ENCODE data around the gene CFAP107.

Gene CFAP107

DNA sequence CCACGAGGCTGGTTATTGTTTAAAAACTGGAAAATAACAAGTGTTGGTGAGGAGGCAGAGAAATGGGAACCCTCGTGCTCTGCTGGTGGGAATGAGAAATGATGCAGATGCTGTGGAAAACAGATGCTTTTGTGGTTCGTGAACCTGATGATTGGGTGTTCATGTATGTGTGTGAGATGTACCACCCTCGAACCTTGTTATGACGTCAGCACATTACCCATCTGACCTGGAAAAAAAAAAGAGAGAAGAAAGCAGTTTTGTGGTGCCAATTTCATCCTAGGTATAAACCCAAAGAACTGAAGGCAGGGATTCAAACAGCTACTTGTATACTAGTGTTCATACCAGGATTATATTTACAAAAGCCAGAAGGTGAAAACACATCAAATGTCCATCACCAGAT lies 6.4 kb upstream of the CFAP107 start:
- H3K27me3 ChIP-seq (ENCODE audit: control insufficient read depth, insufficient read depth, low read length), result no peaks in the 10 kb centered on the region
- WGBS (ENCODE audit: insufficient coverage, insufficient read length), result no CpG with 5 or more reads among the region's 5 CpGs
- H3K36me3 ChIP-seq (ENCODE audit: control insufficient read depth, insufficient read depth, low read length), result no peaks in the 10 kb centered on the region
- no peak overlapping the region for H3K27ac ChIP-seq (ENCODE audit: low read length)
- H3K9me3 ChIP-seq (ENCODE audit: control insufficient read depth, insufficient read depth, low read length), result no peaks in the 10 kb centered on the region
- H3K4me3 ChIP-seq (ENCODE audit: low read length), result no peak overlapping the region
- DNase-seq (ENCODE audit: low read depth, low spot score), result no peak
- H3K4me1 ChIP-seq (ENCODE audit: control insufficient read depth, insufficient read depth, low read length), result no peaks in the 10 kb centered on the region

DNA sequence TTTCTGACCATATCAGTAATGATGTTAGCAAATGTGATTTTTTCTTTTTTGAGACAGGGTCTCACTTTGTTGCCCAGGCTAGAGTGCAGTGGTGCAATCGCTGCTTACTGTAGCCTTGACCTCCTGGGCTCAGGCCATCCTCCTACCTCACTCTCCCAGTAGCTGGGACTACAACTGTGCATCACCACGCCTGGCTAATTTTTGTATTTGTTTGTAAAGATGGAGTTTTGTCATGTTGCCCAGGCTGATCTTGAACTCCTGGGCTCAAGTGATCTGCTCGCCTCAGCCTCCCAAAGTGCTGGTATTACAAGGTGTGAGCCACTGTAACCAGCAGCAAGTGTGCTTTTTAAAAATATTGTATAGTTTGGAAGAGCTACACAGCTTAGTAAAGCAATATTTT lies 4.1 kb upstream of the CFAP107 start:
- no peaks in the 10 kb centered on the region for H3K27me3 ChIP-seq (ENCODE audit: control insufficient read depth, insufficient read depth, low read length)
- no peak overlapping the region for H3K4me3 ChIP-seq (ENCODE audit: low read length)
- H3K9me3 ChIP-seq (ENCODE audit: control insufficient read depth, insufficient read depth, low read length), result no peaks in the 10 kb centered on the region
- H3K36me3 ChIP-seq (ENCODE audit: control insufficient read depth, insufficient read depth, low read length), result no peaks in the 10 kb centered on the region
- WGBS (ENCODE audit: insufficient coverage, insufficient read length), result no CpG with 5 or more reads among the region's 3 CpGs
- no peak overlapping the region for H3K27ac ChIP-seq (ENCODE audit: low read length)
- no peaks in the 10 kb centered on the region for H3K4me1 ChIP-seq (ENCODE audit: control insufficient read depth, insufficient read depth, low read length)
- no peak for DNase-seq (ENCODE audit: low read depth, low spot score)

DNA sequence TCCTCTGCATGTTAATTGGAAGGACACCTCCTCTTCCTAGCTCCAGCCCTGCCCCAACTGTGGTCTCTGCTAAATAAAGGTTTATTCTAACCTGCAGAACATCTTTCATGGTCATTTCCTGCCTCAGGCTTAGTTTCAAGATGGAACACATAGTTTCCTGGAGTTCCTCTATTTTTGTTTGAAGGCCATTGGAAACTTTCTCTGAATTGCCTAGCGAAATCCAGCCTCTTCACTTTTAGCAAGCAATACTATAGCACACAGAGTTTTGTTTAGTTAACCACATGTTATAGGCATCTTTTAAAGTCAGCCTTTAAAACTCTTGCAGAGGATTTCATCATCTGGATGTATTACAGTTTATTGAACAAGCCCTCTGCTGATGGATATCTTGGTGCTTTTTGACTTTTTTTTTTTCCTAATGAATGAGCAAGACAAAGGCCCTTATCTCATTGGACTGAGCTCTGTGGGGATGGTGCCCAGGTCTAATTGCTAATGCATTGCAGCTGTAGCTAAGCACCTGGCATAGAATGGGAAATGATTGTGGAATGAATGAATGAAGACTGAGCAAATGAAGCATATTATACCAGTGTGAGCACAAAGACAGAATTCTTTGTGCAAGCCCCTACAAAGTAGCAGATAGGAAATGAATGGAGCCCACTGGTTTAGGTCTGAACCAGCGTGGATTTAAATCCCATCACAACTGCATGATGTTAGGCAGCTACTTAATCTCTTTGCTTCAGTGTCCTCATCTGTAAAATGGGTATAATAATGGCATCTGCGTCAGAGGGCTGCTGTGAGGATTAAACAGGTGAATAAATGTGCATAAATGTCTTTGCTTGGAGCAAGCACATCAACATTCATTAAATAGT lies 641 bp upstream of the CFAP107 start:
- Histone ChIP-seq H3K4me1 (ENCODE audit: control insufficient read depth, insufficient read depth, low read length) (no peaks in the 10 kb centered on the region), H3K36me3 (ENCODE audit: control insufficient read depth, insufficient read depth, low read length) (no peaks in the 10 kb centered on the region), H3K9me3 (ENCODE audit: control insufficient read depth, insufficient read depth, low read length) (no peaks in the 10 kb centered on the region), H3K27ac (ENCODE audit: low read length) (no peak overlapping the region), H3K4me3 (ENCODE audit: low read length) (no peak overlapping the region), H3K27me3 (ENCODE audit: control insufficient read depth, insufficient read depth, low read length) (no peaks in the 10 kb centered on the region)
- WGBS (ENCODE audit: insufficient coverage, insufficient read length), result no CpG with 5 or more reads among the region's 3 CpGs
- DNase-seq (ENCODE audit: low read depth, low spot score), result no peak

DNA sequence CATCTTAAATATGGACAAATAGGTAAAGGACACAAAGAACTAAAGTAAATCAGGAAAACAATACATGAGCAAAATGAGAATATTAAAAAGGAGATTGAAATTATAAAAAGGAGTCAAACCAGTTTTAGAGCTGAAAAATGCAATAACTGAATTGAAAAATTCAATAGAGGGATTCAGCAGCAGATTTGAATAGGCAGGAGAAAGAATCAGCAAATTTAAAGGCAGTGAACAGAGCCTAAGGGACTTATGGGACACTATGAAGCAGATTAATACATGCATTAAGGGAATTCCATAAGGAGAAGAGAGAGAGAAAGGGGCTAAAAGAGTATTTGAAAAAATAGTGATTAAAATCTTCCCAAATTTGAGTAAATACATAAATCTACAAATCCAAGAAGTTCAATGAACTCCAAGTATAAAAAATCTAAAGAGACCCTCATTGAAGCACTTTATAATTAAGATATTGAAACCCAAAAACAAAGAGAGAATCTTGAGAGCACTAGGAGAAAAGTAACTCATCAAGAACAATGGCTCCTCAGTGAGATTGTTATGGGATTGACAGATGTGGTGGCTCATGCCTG lies 2.9 kb downstream of the CFAP107 start:
- Histone ChIP-seq H3K27me3 (ENCODE audit: control insufficient read depth, insufficient read depth, low read length) (no peaks in the 10 kb centered on the region), H3K9me3 (ENCODE audit: control insufficient read depth, insufficient read depth, low read length) (no peaks in the 10 kb centered on the region), H3K4me1 (ENCODE audit: control insufficient read depth, insufficient read depth, low read length) (no peaks in the 10 kb centered on the region), H3K36me3 (ENCODE audit: control insufficient read depth, insufficient read depth, low read length) (no peaks in the 10 kb centered on the region), H3K27ac (ENCODE audit: low read length) (no peak overlapping the region), H3K4me3 (ENCODE audit: low read length) (no peak overlapping the region)
- DNase-seq (ENCODE audit: low read depth, low spot score), result no peak

DNA sequence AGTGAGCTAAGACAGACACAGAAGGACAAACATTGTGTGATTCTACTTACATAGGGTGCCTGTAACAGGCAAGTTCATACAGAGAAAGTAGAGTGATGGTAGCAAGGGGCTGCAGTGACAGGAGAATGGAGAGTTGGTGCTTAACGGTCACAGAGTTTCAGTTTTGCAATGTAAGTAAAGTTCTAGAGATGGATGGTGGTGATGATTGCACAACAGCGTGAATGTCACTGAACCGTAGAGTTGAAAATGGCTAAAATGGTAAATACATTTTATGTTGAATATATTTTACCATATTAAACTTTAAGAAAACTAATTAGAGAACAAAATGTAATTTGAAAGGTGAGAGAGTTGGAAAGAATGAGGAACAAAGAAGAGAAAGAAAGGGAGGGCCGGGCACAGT lies 8.7 kb downstream of the CFAP107 start:
- Histone ChIP-seq H3K27me3 (ENCODE audit: control insufficient read depth, insufficient read depth, low read length) (no peaks in the 10 kb centered on the region), H3K36me3 (ENCODE audit: control insufficient read depth, insufficient read depth, low read length) (no peaks in the 10 kb centered on the region), H3K4me3 (ENCODE audit: low read length) (no peak overlapping the region), H3K9me3 (ENCODE audit: control insufficient read depth, insufficient read depth, low read length) (no peaks in the 10 kb centered on the region), H3K27ac (ENCODE audit: low read length) (no peak overlapping the region), H3K4me1 (ENCODE audit: control insufficient read depth, insufficient read depth, low read length) (no peaks in the 10 kb centered on the region)
- no peak for DNase-seq (ENCODE audit: low read depth, low spot score)
- WGBS (ENCODE audit: insufficient coverage, insufficient read length), result no CpG with 5 or more reads among the region's 4 CpGs

DNA sequence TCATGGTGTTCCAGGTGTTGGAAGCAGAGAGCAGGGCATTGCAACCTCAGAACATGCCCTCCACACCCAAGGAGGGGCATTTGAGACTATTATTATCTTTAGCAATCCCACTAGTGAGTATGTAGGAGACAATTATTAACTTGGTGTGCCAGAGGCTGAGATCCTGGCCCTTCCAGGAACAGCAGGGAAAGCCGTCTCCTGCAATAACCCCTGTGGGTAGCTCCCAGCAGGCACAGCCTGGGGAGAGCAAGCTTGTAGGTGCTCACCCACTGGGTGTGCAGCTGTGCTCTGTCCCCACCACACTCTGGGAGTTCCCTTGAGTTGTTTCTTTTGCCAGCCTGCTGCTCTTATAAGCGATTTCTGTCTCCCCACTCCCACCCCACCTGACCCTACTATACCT lies 10.3 kb downstream of the CFAP107 start:
- H3K27ac ChIP-seq (ENCODE audit: low read length), result no peak overlapping the region
- no peak overlapping the region for H3K4me3 ChIP-seq (ENCODE audit: low read length)
- DNase-seq (ENCODE audit: low read depth, low spot score), result no peak
- no peaks in the 10 kb centered on the region for H3K9me3 ChIP-seq (ENCODE audit: control insufficient read depth, insufficient read depth, low read length)
- H3K36me3 ChIP-seq (ENCODE audit: control insufficient read depth, insufficient read depth, low read length), result no peaks in the 10 kb centered on the region
- no peaks in the 10 kb centered on the region for H3K4me1 ChIP-seq (ENCODE audit: control insufficient read depth, insufficient read depth, low read length)
- no peaks in the 10 kb centered on the region for H3K27me3 ChIP-seq (ENCODE audit: control insufficient read depth, insufficient read depth, low read length)
- no CpG with 5 or more reads among the region's 2 CpGs for WGBS (ENCODE audit: insufficient coverage, insufficient read length)

DNA sequence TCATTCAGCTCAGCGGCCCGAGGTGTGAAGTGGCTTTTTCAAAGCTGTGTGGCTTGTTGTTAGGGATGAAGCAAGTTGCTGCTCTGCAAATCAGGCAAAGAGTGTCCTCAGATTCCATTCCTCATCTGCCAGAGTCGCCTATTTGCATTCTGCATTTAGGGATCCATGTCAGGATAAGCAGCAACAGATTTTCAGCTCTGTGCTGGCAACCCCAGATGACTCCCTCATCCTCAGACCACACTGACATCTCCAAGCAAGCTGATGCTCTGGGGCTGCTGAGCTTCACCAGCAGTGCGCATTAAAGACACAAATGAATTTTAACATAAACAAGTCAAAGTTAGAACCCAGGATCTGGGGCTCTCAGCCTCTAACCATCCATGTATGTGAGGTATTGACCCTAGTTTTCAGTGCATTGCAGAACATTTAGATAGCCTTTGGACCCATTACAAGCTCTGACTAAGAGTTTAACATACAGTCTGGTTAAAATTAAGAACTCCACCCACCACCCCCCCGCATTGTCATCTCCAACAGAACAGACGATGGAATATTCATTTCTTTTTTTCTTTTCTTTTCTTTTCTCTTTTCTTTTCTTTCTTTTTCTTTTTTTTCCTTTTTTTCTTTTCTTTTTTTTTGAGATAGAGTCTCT lies 10.9 kb downstream of the CFAP107 start:
- WGBS (ENCODE audit: insufficient coverage, insufficient read length), result no CpG with 5 or more reads among the region's 6 CpGs
- Histone ChIP-seq H3K27me3 (ENCODE audit: control insufficient read depth, insufficient read depth, low read length) (no peaks in the 10 kb centered on the region), H3K36me3 (ENCODE audit: control insufficient read depth, insufficient read depth, low read length) (no peaks in the 10 kb centered on the region), H3K4me3 (ENCODE audit: low read length) (no peak overlapping the region), H3K27ac (ENCODE audit: low read length) (no peak overlapping the region), H3K4me1 (ENCODE audit: control insufficient read depth, insufficient read depth, low read length) (no peaks in the 10 kb centered on the region), H3K9me3 (ENCODE audit: control insufficient read depth, insufficient read depth, low read length) (no peaks in the 10 kb centered on the region)
- DNase-seq (ENCODE audit: low read depth, low spot score), result no peak

DNA sequence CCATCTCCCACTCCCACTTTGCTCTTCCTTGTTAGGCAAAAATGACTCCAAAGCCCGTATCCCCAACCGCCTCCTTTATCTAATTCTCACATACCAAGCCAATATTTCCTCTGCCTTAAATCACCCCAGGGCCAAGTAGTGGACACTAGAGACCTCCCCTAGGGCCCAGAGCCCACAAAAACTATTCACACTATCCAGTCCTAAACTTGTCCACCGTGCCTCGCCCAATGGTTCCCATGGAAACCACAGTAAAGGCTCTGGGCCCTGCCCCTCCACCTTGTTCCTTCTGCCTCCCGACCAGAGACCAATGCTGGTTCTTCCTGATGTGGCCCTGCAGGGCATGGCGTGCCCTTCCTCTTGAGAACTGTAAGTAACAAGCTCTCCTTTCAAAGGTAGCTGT lies 11.8 kb downstream of the CFAP107 start:
- Histone ChIP-seq H3K9me3 (ENCODE audit: control insufficient read depth, insufficient read depth, low read length) (no peaks in the 10 kb centered on the region), H3K27me3 (ENCODE audit: control insufficient read depth, insufficient read depth, low read length) (no peaks in the 10 kb centered on the region), H3K36me3 (ENCODE audit: control insufficient read depth, insufficient read depth, low read length) (no peaks in the 10 kb centered on the region), H3K27ac (ENCODE audit: low read length) (no peak overlapping the region), H3K4me3 (ENCODE audit: low read length) (no peak overlapping the region), H3K4me1 (ENCODE audit: control insufficient read depth, insufficient read depth, low read length) (no peaks in the 10 kb centered on the region)
- no peak for DNase-seq (ENCODE audit: low read depth, low spot score)
- no CpG with 5 or more reads among the region's 6 CpGs for WGBS (ENCODE audit: insufficient coverage, insufficient read length)

DNA sequence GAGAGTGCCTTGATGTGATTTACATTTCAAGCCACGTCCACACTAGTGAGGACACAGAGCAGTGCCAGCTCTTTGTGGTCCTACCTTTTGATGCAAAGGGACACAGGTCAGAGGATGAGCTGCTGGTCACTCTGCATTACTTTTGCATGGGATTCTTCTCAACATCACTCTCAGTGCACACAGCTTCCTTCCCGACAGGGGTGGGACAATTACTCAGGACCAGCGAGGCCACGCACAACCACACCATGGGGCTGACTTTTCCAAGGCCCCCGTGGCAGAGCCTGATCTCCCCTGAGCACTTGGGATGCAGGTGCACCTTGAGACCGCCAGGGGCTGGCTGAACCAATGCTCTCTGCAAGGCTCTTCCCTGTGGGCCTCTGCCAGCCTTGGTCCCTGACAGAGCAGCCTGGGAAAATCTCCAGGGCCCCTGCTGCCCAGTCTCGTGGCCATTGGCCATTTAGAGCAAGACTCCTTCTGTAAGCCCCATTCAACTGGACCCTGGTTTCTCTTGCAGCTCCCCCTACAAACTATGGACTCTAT lies 14.3 kb downstream of the CFAP107 start:
- H3K4me1 ChIP-seq (ENCODE audit: control insufficient read depth, insufficient read depth, low read length), result no peaks in the 10 kb centered on the region
- peak; percentile 20 for DNase-seq (ENCODE audit: low read depth, low spot score)
- no CpG with 5 or more reads among the region's 7 CpGs for WGBS (ENCODE audit: insufficient coverage, insufficient read length)
- H3K36me3 ChIP-seq (ENCODE audit: control insufficient read depth, insufficient read depth, low read length), result no peaks in the 10 kb centered on the region
- no peaks in the 10 kb centered on the region for H3K9me3 ChIP-seq (ENCODE audit: control insufficient read depth, insufficient read depth, low read length)
- no peak overlapping the region for H3K4me3 ChIP-seq (ENCODE audit: low read length)
- H3K27me3 ChIP-seq (ENCODE audit: control insufficient read depth, insufficient read depth, low read length), result no peaks in the 10 kb centered on the region
- no peak overlapping the region for H3K27ac ChIP-seq (ENCODE audit: low read length)

DNA sequence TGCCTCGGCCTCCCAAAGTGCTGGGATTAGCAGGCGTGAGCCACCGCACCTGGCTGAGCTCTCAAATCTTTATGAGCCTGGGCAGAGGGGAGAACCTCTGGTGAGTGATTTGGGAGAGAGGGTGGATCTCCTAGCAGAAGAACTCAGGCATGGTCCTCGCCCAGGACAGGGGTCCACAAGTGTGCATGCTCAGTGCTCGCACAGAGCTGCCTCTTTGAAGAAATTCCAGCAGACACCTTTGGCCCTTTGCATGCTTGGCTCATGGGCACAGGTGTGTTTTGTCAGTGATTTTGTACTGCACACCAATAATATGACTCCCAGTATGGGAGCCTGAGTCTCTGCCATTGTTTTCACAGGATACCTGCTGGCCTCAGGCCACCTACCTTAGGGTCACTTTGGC lies 15.8 kb downstream of the CFAP107 start:
- Histone ChIP-seq H3K27me3 (ENCODE audit: control insufficient read depth, insufficient read depth, low read length) (no peaks in the 10 kb centered on the region), H3K27ac (ENCODE audit: low read length) (no peak overlapping the region), H3K4me1 (ENCODE audit: control insufficient read depth, insufficient read depth, low read length) (no peaks in the 10 kb centered on the region), H3K9me3 (ENCODE audit: control insufficient read depth, insufficient read depth, low read length) (no peaks in the 10 kb centered on the region), H3K36me3 (ENCODE audit: control insufficient read depth, insufficient read depth, low read length) (no peaks in the 10 kb centered on the region), H3K4me3 (ENCODE audit: low read length) (no peak overlapping the region)
- no CpG with 5 or more reads among the region's 5 CpGs for whole genome bisulfite sequencing (ENCODE audit: insufficient coverage, insufficient read length)
- no peak for DNase-seq (ENCODE audit: low read depth, low spot score)

Data from iPS DF 6.9 (cell line).